Measurements from ENCODE around the gene HOXB5.

The HOXB5 gene

DNA sequence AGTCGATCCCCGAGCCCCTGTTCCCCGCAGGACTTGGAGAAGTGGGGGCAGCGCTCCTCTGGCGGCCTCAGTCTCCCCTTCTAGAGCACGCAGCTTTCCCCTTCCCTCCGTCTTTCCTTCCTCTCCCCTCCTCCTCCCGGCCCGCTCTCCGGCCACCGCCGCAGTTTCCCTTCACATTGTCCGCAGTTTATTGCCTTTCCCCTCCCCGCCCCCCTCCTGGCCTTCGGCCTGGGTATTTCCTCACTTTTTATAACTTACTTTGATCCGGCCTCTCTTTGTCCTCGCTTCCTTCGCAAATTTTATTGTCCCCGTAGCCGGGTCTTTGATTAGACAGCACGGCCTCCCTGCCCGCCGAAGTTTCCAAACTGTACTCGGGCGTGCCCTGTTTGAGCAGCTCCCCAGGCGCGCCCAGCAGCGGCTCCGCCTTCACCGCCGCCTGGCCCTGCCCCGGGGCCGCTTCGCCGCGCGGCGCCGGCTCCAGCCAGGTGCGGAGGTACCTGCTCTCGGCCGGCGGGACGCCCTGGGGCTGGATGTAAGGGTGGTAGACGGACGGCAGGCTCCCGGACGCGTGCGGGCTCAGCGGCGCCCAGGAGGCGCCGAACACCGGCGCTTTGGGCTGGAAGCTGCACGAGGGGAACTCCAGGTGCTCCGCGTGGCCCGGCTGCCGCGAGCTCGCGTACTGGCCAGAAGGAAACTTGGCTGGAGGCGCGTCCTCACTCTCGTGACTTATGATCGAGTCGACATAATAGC lies 32.1 kb upstream of the HOXB5 start (continued):
- no peak for TF ChIP-seq REPIN1 (tag by site-specific recombination; IDR thresholded peaks at IDR 0.05; ENCODE audit: low read depth)
- TF ChIP-seq ZNF629 (tag by site-specific recombination; IDR thresholded peaks at IDR 0.05) = no peak
- no peak for TF ChIP-seq ZNF133 (tag by site-specific recombination; IDR thresholded peaks at IDR 0.05)
- TF ChIP-seq ZNF366 (tag by site-specific recombination; conservative IDR thresholded peaks at IDR 0.05) = peak; percentile 82
- TF ChIP-seq PATZ1 (tag by site-specific recombination; IDR thresholded peaks at IDR 0.05) = peak; percentile 21
- TF ChIP-seq ZNF792 (tag by site-specific recombination; IDR thresholded peaks at IDR 0.05) = no peak
- peak; percentile 54; the same call in 1 of the 2 replicates for TF ChIP-seq KLF7 (tag by site-specific recombination; IDR thresholded peaks at IDR 0.05; ENCODE audit: borderline replicate concordance)
- TF ChIP-seq ZNF335 (tag by site-specific recombination; conservative IDR thresholded peaks at IDR 0.05) = peak; percentile 52
- no peak for TF ChIP-seq ZFP37 (tag by site-specific recombination; IDR thresholded peaks at IDR 0.05)
- peak; percentile 68 for TF ChIP-seq KLF9 (tag by site-specific recombination; IDR thresholded peaks at IDR 0.05; ENCODE audit: low read depth)
- TF ChIP-seq ZNF433 (tag by site-specific recombination; IDR thresholded peaks at IDR 0.05; ENCODE audit: low read depth) = no peak
- no peak for TF ChIP-seq ZBTB49 (tag by site-specific recombination; IDR thresholded peaks at IDR 0.05; ENCODE audit: low read depth)
- peak; percentile 26; the same call in 1 of the 2 replicates for TF ChIP-seq KLF10 (tag by site-specific recombination; IDR thresholded peaks at IDR 0.05)
- TF ChIP-seq ZNF843 (tag by site-specific recombination; IDR thresholded peaks at IDR 0.05) = peak; percentile 8; the same call in 1 of the 2 replicates
- TF ChIP-seq MZF1 (tag by site-specific recombination; IDR thresholded peaks at IDR 0.05; ENCODE audit: borderline replicate concordance) = no peak
- TF ChIP-seq ZNF169 (tag by site-specific recombination; IDR thresholded peaks at IDR 0.05) = no peak
- TF ChIP-seq ZNF571 (tag by site-specific recombination; IDR thresholded peaks at IDR 0.05) = no peak
- no peak for TF ChIP-seq ZSCAN16 (tag by site-specific recombination; IDR thresholded peaks at IDR 0.05)
- TF ChIP-seq SP7 (tag by site-specific recombination; IDR thresholded peaks at IDR 0.05) = no peak; the same call in 1 of the 2 replicates
- TF ChIP-seq BCL11A (tag by site-specific recombination; IDR thresholded peaks at IDR 0.05; ENCODE audit: low read depth) = no peak
- TF ChIP-seq ZNF645 (tag by site-specific recombination; IDR thresholded peaks at IDR 0.05) = no peak
- no peak for TF ChIP-seq ZNF596 (tag by site-specific recombination; IDR thresholded peaks at IDR 0.05)
- TF ChIP-seq ZNF561 (tag by site-specific recombination; IDR thresholded peaks at IDR 0.05; ENCODE audit: borderline replicate concordance) = no peak
- no peak for TF ChIP-seq ZNF791 (tag by site-specific recombination; IDR thresholded peaks at IDR 0.05)
- TF ChIP-seq ZNF530 (tag by site-specific recombination; IDR thresholded peaks at IDR 0.05; ENCODE audit: low read depth) = no peak
- no peak for TF ChIP-seq ZNF639 (tag by site-specific recombination; IDR thresholded peaks at IDR 0.05)
- TF ChIP-seq KLF1 (tag by site-specific recombination; IDR thresholded peaks at IDR 0.05) = no peak; the same call in 1 of the 2 replicates
- TF ChIP-seq ZSCAN18 (tag by site-specific recombination; IDR thresholded peaks at IDR 0.05) = no peak
- TF ChIP-seq SETDB1 (IDR thresholded peaks at IDR 0.05; ENCODE audit: insufficient read length, low read length) = no peak
- peak; percentile 27; the same call in 1 of the 2 replicates for TF ChIP-seq ZBTB7A (tag by site-specific recombination; IDR thresholded peaks at IDR 0.05; ENCODE audit: low read depth)
- TF ChIP-seq ZNF114 (tag by site-specific recombination; IDR thresholded peaks at IDR 0.05) = no peak
- peak; percentile 46; the same call in 1 of the 2 replicates for TF ChIP-seq YY1 (tag by site-specific recombination; IDR thresholded peaks at IDR 0.05)
- no peak for TF ChIP-seq FEZF1 (tag by site-specific recombination; IDR thresholded peaks at IDR 0.05)
- peak; percentile 39 for TF ChIP-seq ZNF660 (tag by site-specific recombination; IDR thresholded peaks at IDR 0.05)
